ENCODE measurements around the gene PARN. TPM values are rescaled to one million over a fixed set of nuclear protein-coding genes. Genes with fewer than 3 reads are reported as not detected.

PARN gene, protein sequence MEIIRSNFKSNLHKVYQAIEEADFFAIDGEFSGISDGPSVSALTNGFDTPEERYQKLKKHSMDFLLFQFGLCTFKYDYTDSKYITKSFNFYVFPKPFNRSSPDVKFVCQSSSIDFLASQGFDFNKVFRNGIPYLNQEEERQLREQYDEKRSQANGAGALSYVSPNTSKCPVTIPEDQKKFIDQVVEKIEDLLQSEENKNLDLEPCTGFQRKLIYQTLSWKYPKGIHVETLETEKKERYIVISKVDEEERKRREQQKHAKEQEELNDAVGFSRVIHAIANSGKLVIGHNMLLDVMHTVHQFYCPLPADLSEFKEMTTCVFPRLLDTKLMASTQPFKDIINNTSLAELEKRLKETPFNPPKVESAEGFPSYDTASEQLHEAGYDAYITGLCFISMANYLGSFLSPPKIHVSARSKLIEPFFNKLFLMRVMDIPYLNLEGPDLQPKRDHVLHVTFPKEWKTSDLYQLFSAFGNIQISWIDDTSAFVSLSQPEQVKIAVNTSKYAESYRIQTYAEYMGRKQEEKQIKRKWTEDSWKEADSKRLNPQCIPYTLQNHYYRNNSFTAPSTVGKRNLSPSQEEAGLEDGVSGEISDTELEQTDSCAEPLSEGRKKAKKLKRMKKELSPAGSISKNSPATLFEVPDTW
- 31.2 TPM for total RNA-seq
- long read RNA-seq, transcript PARN-203 (24 exons, 3,078 nt): major isoform, 22 of 47 reads
- long read RNA-seq, partial matches to known transcripts: 5 of 47 reads
- long read RNA-seq, other reads (novel, unspliced or antisense): 19 of 47 reads

- Histone ChIP-seq H3K4me3 (peak within 1 kb of the TSS; percentile 75), H3K27me3 (no peaks in the 10 kb centered on the region), H3K27ac (peak within 1 kb of the TSS; percentile 96), H3K36me3 (peaks cover 29% of the 10 kb centered on the region), H3K4me1 (peaks cover 32% of the 10 kb centered on the region), H3K9me3 (no peaks in the 10 kb centered on the region)
- ATAC-seq (peak; percentile 87), DNase-seq (peak; percentile 98)
- TF ChIP-seq, protein P1, sequence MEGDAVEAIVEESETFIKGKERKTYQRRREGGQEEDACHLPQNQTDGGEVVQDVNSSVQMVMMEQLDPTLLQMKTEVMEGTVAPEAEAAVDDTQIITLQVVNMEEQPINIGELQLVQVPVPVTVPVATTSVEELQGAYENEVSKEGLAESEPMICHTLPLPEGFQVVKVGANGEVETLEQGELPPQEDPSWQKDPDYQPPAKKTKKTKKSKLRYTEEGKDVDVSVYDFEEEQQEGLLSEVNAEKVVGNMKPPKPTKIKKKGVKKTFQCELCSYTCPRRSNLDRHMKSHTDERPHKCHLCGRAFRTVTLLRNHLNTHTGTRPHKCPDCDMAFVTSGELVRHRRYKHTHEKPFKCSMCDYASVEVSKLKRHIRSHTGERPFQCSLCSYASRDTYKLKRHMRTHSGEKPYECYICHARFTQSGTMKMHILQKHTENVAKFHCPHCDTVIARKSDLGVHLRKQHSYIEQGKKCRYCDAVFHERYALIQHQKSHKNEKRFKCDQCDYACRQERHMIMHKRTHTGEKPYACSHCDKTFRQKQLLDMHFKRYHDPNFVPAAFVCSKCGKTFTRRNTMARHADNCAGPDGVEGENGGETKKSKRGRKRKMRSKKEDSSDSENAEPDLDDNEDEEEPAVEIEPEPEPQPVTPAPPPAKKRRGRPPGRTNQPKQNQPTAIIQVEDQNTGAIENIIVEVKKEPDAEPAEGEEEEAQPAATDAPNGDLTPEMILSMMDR (IDR thresholded peaks at IDR 0.05): no peak
- intact Hi-C loops (cut with DNase I): no loop called here
Measured at GRCh38 chr16:14629919-14630619, at the start of gene PARN. Gene PARN, minus strand, starts transcription at chr16:14630260. Its CDS starts 135 bp downstream, at chr16:14630125.

DNA sequence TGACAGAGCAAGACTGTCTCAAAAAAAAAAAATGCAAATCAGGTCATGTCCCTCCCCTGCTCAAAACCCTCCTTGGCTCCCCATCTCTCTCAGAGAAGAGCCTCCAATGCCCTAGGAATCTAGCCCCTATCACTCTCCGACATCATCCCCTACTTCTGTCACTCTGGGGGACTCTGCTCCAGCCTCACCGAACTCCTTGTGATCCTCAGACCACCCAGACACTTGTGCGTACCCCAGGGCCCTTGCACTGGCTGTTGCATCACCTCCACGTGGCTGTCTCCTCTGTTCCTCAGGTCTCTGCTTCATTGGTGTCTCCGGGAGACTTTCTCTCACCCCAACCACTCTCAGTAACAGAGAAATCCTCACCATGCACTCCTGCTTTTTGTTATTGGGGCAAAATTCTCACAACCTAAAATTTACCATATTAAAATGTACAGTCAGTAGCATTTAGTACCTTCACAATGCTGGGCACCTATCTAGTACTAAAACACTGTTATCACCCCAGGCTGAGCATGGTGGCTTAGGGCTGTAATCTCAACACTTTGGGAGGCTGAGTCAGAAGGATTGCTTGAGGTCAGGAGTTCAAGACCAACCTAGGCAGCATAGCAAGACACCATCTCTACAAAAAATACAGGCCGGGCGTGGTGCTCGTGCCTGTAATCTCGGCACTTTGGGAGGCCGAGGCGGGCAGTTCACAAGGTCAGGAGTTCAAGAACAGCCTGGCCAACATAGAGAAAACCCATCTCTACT lies 48.9 kb upstream of the PARN start:
- H3K4me3 ChIP-seq: no peak overlapping the region
- H3K27me3 ChIP-seq: no peaks in the 10 kb centered on the region
- H3K9me3 ChIP-seq: no peaks in the 10 kb centered on the region
- TF ChIP-seq, protein P1 (IDR thresholded peaks at IDR 0.05): no peak
- H3K27ac ChIP-seq: no peak overlapping the region
- ATAC-seq (no peak), DNase-seq (no peak)
- no peaks in the 10 kb centered on the region for H3K4me1 ChIP-seq
- no peaks in the 10 kb centered on the region for H3K36me3 ChIP-seq
- intact Hi-C loops (cut with DNase I): no loop called here

GRCh38 chr16:14677627-14678026 lies 47.6 kb upstream of the PARN start:
- H3K4me1 ChIP-seq: peaks cover 4% of the 10 kb centered on the region
- H3K9me3 ChIP-seq: no peaks in the 10 kb centered on the region
- ATAC-seq (no peak), DNase-seq (no peak)
- no peaks in the 10 kb centered on the region for H3K27me3 ChIP-seq
- H3K4me3 ChIP-seq: no peak overlapping the region
- intact Hi-C loops (cut with DNase I): no loop called here
- TF ChIP-seq, protein P1 (IDR thresholded peaks at IDR 0.05): no peak
- H3K36me3 ChIP-seq: no peaks in the 10 kb centered on the region
- no peak overlapping the region for H3K27ac ChIP-seq

DNA sequence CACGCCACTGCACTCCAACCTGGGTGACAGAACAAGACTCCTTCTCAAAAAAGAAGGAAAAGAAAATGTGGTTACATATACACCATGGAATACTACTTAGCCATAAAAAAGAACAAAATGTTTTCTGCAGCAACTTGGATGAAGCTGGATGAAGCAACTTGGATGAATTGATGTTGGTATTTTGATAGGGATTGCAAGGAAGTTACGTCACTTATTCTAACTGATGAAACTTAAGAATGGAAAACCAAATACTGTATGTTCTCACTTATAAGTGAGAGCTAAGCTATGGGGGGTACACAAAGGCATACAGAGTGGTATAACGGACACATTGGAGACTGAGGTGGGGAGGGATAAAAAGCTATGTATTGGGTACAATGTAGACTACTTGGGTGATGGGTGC lies 46.6 kb upstream of the PARN start:
- no peak for ATAC-seq
- Histone ChIP-seq H3K9me3 (no peaks in the 10 kb centered on the region), H3K27me3 (no peaks in the 10 kb centered on the region), H3K36me3 (no peaks in the 10 kb centered on the region), H3K4me1 (peaks cover 4% of the 10 kb centered on the region), H3K4me3 (no peak overlapping the region), H3K27ac (no peak overlapping the region)
- intact Hi-C loops (cut with DNase I): no loop called here
- no peak for DNase-seq
- TF ChIP-seq, protein P1 (IDR thresholded peaks at IDR 0.05): no peak

GRCh38 chr16:14672403-14672971 lies 42.4 kb upstream of the PARN start:
- H3K9me3 ChIP-seq: no peaks in the 10 kb centered on the region
- peak; percentile 87 for ATAC-seq

More at GRCh38 chr16:14672403-14672971, 42.4 kb upstream of the PARN start:
- TF ChIP-seq, protein P1 (IDR thresholded peaks at IDR 0.05): no peak
- Histone ChIP-seq H3K4me1 (peaks cover 4% of the 10 kb centered on the region), H3K27me3 (no peaks in the 10 kb centered on the region), H3K27ac (no peak overlapping the region), H3K4me3 (no peak overlapping the region), H3K36me3 (peaks cover 11% of the 10 kb centered on the region)
- DNase-seq: peak; percentile 67
- intact Hi-C loops (cut with DNase I): no loop called here

Data from upper lobe of right lung (tissue), 1 donor.